Kidney (tissue), 14 donors: ENCODE measurements around the gene CMTM2. TPM values are rescaled to one million over a fixed set of nuclear protein-coding genes. Genes with fewer than 3 reads are reported as not detected.

Experiments used
- DNase-seq, 5 donors: peaks; one replicate each; pipeline ENCODE4 v3.0.0-alpha.2; 2013 to 2020
- FAIRE-seq: peaks from 2 replicates; lab custom pipeline; 2012; peaks lifted over from hg19 to GRCh38; lab: Jason Lieb, UNC
- H3K27ac ChIP-seq, 2 donors: one replicate each; pipeline ENCODE4 v1.7.0; 2013; ENCODE audit warnings: low read depth in 2 of 2, low read length in 2 of 2, inconsistent platforms in 1 of 2
- H3K27me3 ChIP-seq: one replicate; pipeline ENCODE4 v1.7.1; 2013; ENCODE audit warnings: low read length, inconsistent platforms; ENCODE audit not compliant: control insufficient read depth, insufficient read depth
- H3K36me3 ChIP-seq, 3 donors: one replicate each; pipeline versions ENCODE4 v1.7.0 to v1.7.1; 2013; ENCODE audit warnings: low read length in 3 of 3, control low read depth in 1 of 3, inconsistent platforms in 1 of 3; ENCODE audit not compliant: insufficient read depth in 3 of 3, control insufficient read depth in 2 of 3
- H3K4me1 ChIP-seq, 3 donors: one replicate each; pipeline versions ENCODE4 v1.7.0 to v1.7.1; 2013; ENCODE audit warnings: low read length in 3 of 3, inconsistent platforms in 1 of 3, low read depth in 1 of 3; ENCODE audit not compliant: control insufficient read depth in 2 of 3, insufficient read depth in 2 of 3
- H3K4me3 ChIP-seq, 3 donors: one replicate each; pipeline versions ENCODE4 v1.7.0 to v1.8.1; 2013; ENCODE audit warnings: low read length in 3 of 3, control low read depth in 1 of 3, inconsistent platforms in 1 of 3
- H3K9ac ChIP-seq, 3 donors: one replicate each; pipeline versions ENCODE4 v1.7.0 to v1.7.1; 2013; ENCODE audit warnings: low read length in 3 of 3, control low read depth in 1 of 3, inconsistent platforms in 1 of 3
- H3K9me3 ChIP-seq, 3 donors: one replicate each; pipeline versions ENCODE4 v1.7.0 to v1.7.1; 2013; ENCODE audit warnings: low read length in 3 of 3, control low read depth in 1 of 3, inconsistent platforms in 1 of 3; ENCODE audit not compliant: control insufficient read depth in 2 of 3, insufficient read depth in 1 of 3
- CTCF ChIP-seq: IDR thresholded peaks from 3 replicates; pipeline ENCODE4 v1.5.1; 2012; ENCODE audit warnings: mild to moderate bottlenecking, moderate library complexity, borderline replicate concordance; ENCODE audit not compliant: insufficient read depth; ENCODE audit errors: extremely low read depth
- intact Hi-C: fragments of 100-400 bp; cut with DNase I; formaldehyde crosslinking; loops from one replicate; pipeline ENCODE4 v1.11.1; 2022
- polyA plus RNA-seq: library from polyadenylated mRNA; stranded (reverse); fragments of 350-450 nt; fragmentation: Illumina TruSeq; extraction: RNeasy Lipid Tissue Mini Kit (QIAGEN cat#74804); gene quantifications from one replicate; pipeline ENCODE4 v1.2.3, GENCODE V29; 2014; ENCODE audit warnings: low read depth, low replicate concordance; ENCODE audit not compliant: insufficient read depth
- total RNA-seq: library from RNA; stranded (reverse); fragmentation: NEBNext Ultra II Directional; extraction: Animal tissue kit (Norgen Biotek cat#: 25700); gene quantifications from one replicate; pipeline ENCODE4 v1.2.1, GENCODE V29; 2021
- donor health status: control.
- donor health status: control.
- donor health status: control.
- donor health status: control.
- donor health status: control.
- donor health status: DM: yes; HTN: yes; CAD: no.
- donor health status: Normal renal cell carcinoma (clear cell type).

Gene CMTM2
- total and polyA plus RNA-seq, 2 donors from 2014 or later: 0.25 TPM; not detected in 1

- Histone ChIP-seq H3K36me3 (peaks cover 0 to 3% (median 0%) of the 10 kb centered on the region in 3 donors), H3K27me3 (no peaks in the 10 kb centered on the region), H3K27ac (no peak overlapping the region), H3K4me1 (peaks cover 0 to 2% (median 0%) of the 10 kb centered on the region in 3 donors), H3K9ac (no peak overlapping the region), H3K4me3 (no peak overlapping the region), H3K9me3 (no peaks in the 10 kb centered on the region)
- intact Hi-C loops: no loop called here
- FAIRE-seq (no peak), DNase-seq (no peak)
- TF ChIP-seq CTCF: no peak
These were observed 35.7 kb upstream of the CMTM2 start for GRCh38 chr16:66543541-66543940.

GRCh38 chr16:66544016-66544757, 35.1 kb upstream of the CMTM2 start:
- H3K4me3 ChIP-seq: no peak overlapping the region
- H3K9ac ChIP-seq: no peak overlapping the region
- H3K4me1 ChIP-seq: peaks cover 0 to 3% (median 0%) of the 10 kb centered on the region in 3 donors
- H3K9me3 ChIP-seq: no peaks in the 10 kb centered on the region
- H3K27me3 ChIP-seq: no peaks in the 10 kb centered on the region
- FAIRE-seq (no peak), DNase-seq (no peak)
- H3K27ac ChIP-seq: no peak overlapping the region
- peaks cover 0 to 3% (median 0%) of the 10 kb centered on the region in 3 donors for H3K36me3 ChIP-seq
- intact Hi-C loops: no loop called here
- no peak for TF ChIP-seq CTCF

- intact Hi-C loops: no loop called here
- DNase-seq (no peak), FAIRE-seq (no peak)
- no peaks in the 10 kb centered on the region for H3K36me3 ChIP-seq
- peaks cover 0 to 20% (median 8%) of the 10 kb centered on the region in 3 donors for H3K4me1 ChIP-seq
- H3K4me3 ChIP-seq: no peak overlapping the region
- TF ChIP-seq CTCF: no peak
- no peaks in the 10 kb centered on the region for H3K27me3 ChIP-seq
- H3K9ac ChIP-seq: no peak overlapping the region
- no peaks in the 10 kb centered on the region for H3K9me3 ChIP-seq
- no peak overlapping the region for H3K27ac ChIP-seq
These were observed 31.9 kb upstream of the CMTM2 start for GRCh38 chr16:66547101-66547989.
